Lower lobe of right lung (tissue), 2 donors: ENCODE data around the gene TCN2. TPM values are rescaled to one million over a fixed set of nuclear protein-coding genes. Genes with fewer than 3 reads are reported as not detected.
"Not testable (repeated sequence)": the region's sequence is repeated elsewhere in the genome, so short reads cannot be mapped to it uniquely, and the experiment has no call there.

Experiments used
- ATAC-seq, 2 donors: fragments of 200-7000 bp; cut with Tn5 transposase; one replicate each; pipeline ENCODE4 v1.9.1; 2020 to 2022; ENCODE audit warnings: mild to moderate bottlenecking in 2 of 2, moderate library complexity in 2 of 2
- DNase-seq: peaks from one replicate; pipeline ENCODE4 v3.0.0-alpha.2; 2020
- H3K27ac ChIP-seq: fragments of 200-600 bp; one replicate; pipeline ENCODE4 v1.8.0; 2022
- H3K27me3 ChIP-seq: fragments of 200-600 bp; one replicate; pipeline ENCODE4 v1.8.0; 2022; ENCODE audit warnings: low read depth
- H3K36me3 ChIP-seq: fragments of 200-600 bp; one replicate; pipeline ENCODE4 v1.8.0; 2022; ENCODE audit warnings: mild to moderate bottlenecking
- H3K4me1 ChIP-seq: fragments of 200-600 bp; one replicate; pipeline ENCODE4 v1.8.0; 2022
- H3K4me3 ChIP-seq: fragments of 200-600 bp; one replicate; pipeline ENCODE4 v1.8.0; 2022; ENCODE audit warnings: mild to moderate bottlenecking
- H3K9me3 ChIP-seq: fragments of 200-600 bp; one replicate; pipeline ENCODE4 v1.8.0; 2022
- CTCF ChIP-seq: fragments of 200-600 bp; IDR thresholded peaks from one replicate; pipeline ENCODE4 v1.8.0; 2022; ENCODE audit warnings: antibody characterized with exemption, mild to moderate bottlenecking
- intact Hi-C: fragments of 100-400 bp; cut with DNase I; formaldehyde crosslinking; loops from one replicate; pipeline ENCODE4 v1.11.0; 2022
- total RNA-seq: library from RNA; stranded (reverse); fragmentation: NEBNext Ultra II Directional; extraction: Animal tissue kit (Norgen Biotek cat#: 25700); gene quantifications from one replicate; pipeline ENCODE4 v1.2.1, GENCODE V29; 2021
- donor health status: DM: no; HTN: yes; CAD: no; lungs with severe emphysema.

Gene TCN2
- total RNA-seq, 1 donor from 2014 or later = 44.2 TPM

GRCh38 chr22:30668386-30668710, 61.4 kb downstream of the TCN2 start:
- peak overlapping the region; percentile 93 for H3K4me3 ChIP-seq
- H3K27me3 ChIP-seq = no peaks in the 10 kb centered on the region
- H3K27ac ChIP-seq = peak overlapping the region; percentile 78
- no peak for TF ChIP-seq CTCF
- no peak for DNase-seq
- peaks cover 18% of the 10 kb centered on the region for H3K4me1 ChIP-seq
- intact Hi-C loops = no loop called here
- peaks cover 7% of the 10 kb centered on the region for H3K36me3 ChIP-seq
- peak; percentile 1 to 2 for ATAC-seq
- H3K9me3 ChIP-seq = no peaks in the 10 kb centered on the region

- H3K36me3 ChIP-seq = no peaks in the 10 kb centered on the region
- DNase-seq (no peak), ATAC-seq (no peak)
- no peak overlapping the region for H3K27ac ChIP-seq
- intact Hi-C loops = no loop called here
- no peak for TF ChIP-seq CTCF
- peaks cover 10% of the 10 kb centered on the region for H3K4me1 ChIP-seq
- no peaks in the 10 kb centered on the region for H3K9me3 ChIP-seq
- no peaks in the 10 kb centered on the region for H3K27me3 ChIP-seq
- H3K4me3 ChIP-seq = no peak overlapping the region
Observed at GRCh38 chr22:30671071-30671470, 64.1 kb downstream of the TCN2 start.

GRCh38 chr22:30673136-30673535, 66.2 kb downstream of the TCN2 start:
- H3K4me3 ChIP-seq = no peak overlapping the region
- intact Hi-C loops = no loop called here
- DNase-seq (no peak), ATAC-seq (no peak)
- H3K4me1 ChIP-seq = no peaks in the 10 kb centered on the region
- no peak overlapping the region for H3K27ac ChIP-seq
- H3K9me3 ChIP-seq = no peaks in the 10 kb centered on the region
- no peaks in the 10 kb centered on the region for H3K27me3 ChIP-seq
- TF ChIP-seq CTCF = no peak
- H3K36me3 ChIP-seq = no peaks in the 10 kb centered on the region

DNA sequence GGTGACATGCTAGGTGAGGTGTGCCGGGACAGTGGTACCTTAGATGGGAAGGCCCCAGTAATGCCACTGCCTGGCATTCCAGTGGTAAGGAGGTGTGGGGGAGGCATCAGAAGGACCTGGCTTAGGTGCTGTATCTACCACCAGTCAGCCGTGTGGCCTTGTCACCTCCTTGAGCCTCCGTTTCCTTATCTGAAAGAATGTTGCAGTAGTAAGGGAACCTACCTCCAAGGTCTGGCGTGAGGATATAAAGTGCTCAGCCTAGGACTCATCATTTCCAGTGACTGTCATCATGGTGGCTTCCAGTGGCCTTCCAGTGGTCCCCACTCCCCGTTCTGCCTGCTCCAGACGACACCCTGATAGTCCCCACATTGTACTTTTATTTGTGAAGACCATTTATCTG, 67.5 kb downstream of the TCN2 start:
- Histone ChIP-seq H3K27ac (no peak overlapping the region), H3K4me3 (no peak overlapping the region), H3K27me3 (no peaks in the 10 kb centered on the region), H3K4me1 (no peaks in the 10 kb centered on the region), H3K9me3 (no peaks in the 10 kb centered on the region), H3K36me3 (no peaks in the 10 kb centered on the region)
- intact Hi-C loops = no loop called here
- no peak for DNase-seq
- ATAC-seq = no peak
- TF ChIP-seq CTCF = no peak

GRCh38 chr22:30675436-30675835, 68.5 kb downstream of the TCN2 start:
- DNase-seq (no peak), ATAC-seq (no peak)
- no peak overlapping the region for H3K4me3 ChIP-seq
- H3K36me3 ChIP-seq = no peaks in the 10 kb centered on the region
- intact Hi-C loops = no loop called here
- TF ChIP-seq CTCF = no peak
- H3K4me1 ChIP-seq = no peaks in the 10 kb centered on the region
- no peaks in the 10 kb centered on the region for H3K27me3 ChIP-seq
- no peaks in the 10 kb centered on the region for H3K9me3 ChIP-seq
- H3K27ac ChIP-seq = no peak overlapping the region

DNA sequence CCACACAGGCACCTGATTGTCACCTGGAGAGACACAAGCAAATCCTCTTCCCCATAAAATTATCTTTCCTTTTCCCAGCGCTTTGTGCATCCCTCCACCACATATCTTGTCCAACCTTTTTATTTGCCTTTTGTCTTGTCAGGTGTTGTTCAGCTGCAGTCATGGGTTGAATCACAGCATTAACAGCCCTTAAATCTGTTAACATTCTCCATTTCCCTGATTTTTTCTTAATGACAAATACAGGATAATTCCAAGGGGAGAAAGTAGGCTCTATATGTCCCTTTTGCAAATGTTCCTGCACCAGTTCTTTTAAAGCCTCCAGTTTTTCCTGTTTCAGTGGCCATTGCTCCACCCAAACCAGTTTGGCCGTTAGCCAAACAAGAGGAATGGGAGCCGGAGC, 69.6 kb downstream of the TCN2 start:
- H3K4me3 ChIP-seq, H3K4me1 ChIP-seq, ATAC-seq, H3K27me3 ChIP-seq, H3K9me3 ChIP-seq, intact Hi-C loops, H3K27ac ChIP-seq, H3K36me3 ChIP-seq, DNase-seq: not testable (repeated sequence)

Other genes starting within 250 kb of the TCN2 start
- 13.6 TPM for gene RNF215, start 219.8 kb upstream of the TCN2 start, total RNA-seq
- 7.8 TPM for gene SEC14L2, start 210.2 kb upstream of the TCN2 start, total RNA-seq
- gene MTFP1, start 181.4 kb upstream of the TCN2 start, total RNA-seq = 9.9 TPM
- gene SEC14L3, start 135.2 kb upstream of the TCN2 start, total RNA-seq = 1.8 TPM
- 17.4 TPM for gene SEC14L4, start 101.5 kb upstream of the TCN2 start, total RNA-seq
- 14.8 TPM for gene SEC14L6, start 60.4 kb upstream of the TCN2 start, total RNA-seq
- 1.7 TPM for gene GAL3ST1, start 32.5 kb upstream of the TCN2 start, total RNA-seq
- 47.0 TPM for gene PES1, start 15.3 kb upstream of the TCN2 start, total RNA-seq
- gene SLC35E4, start 28.6 kb downstream of the TCN2 start, total RNA-seq = 3.1 TPM
- 21.5 TPM for gene DUSP18, start 60.7 kb downstream of the TCN2 start, total RNA-seq
- gene OSBP2, start 87.7 kb downstream of the TCN2 start, total RNA-seq = 3.1 TPM